CD4-positive, alpha-beta T cell treated with Interleukin-17A for 4 hours (primary cell): Measurements from ENCODE around the gene COL9A3.
A peak's percentile ranks its signal among the peaks of the same experiment; 100 is the strongest.

ENCODE experiments used
- DNase-seq: peaks from one replicate; pipeline ENCODE4 v3.0.0-alpha.2; 2020; ENCODE audit warnings: mixed read lengths

COL9A3 gene

DNA sequence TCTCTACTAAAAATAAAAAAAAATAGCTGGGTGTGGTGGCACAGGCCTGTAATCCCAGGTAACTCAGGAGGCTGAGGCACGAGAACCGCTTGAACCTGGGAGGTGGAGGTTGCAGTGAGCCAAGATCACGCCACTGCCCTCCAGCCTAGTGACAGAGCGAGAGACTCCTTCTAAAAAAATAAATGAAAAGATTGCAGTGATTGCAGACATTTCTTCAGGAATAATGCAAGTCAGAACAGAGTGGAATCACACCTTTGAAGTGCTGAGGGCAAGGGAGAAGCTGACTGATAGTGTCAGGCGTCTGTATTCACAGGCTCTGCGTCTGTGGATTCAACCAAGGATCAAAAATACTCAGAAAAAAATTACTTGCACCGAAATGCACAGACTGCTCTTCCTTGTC, 47.4 kb downstream of the COL9A3 start:
- no peak for DNase-seq

DNA sequence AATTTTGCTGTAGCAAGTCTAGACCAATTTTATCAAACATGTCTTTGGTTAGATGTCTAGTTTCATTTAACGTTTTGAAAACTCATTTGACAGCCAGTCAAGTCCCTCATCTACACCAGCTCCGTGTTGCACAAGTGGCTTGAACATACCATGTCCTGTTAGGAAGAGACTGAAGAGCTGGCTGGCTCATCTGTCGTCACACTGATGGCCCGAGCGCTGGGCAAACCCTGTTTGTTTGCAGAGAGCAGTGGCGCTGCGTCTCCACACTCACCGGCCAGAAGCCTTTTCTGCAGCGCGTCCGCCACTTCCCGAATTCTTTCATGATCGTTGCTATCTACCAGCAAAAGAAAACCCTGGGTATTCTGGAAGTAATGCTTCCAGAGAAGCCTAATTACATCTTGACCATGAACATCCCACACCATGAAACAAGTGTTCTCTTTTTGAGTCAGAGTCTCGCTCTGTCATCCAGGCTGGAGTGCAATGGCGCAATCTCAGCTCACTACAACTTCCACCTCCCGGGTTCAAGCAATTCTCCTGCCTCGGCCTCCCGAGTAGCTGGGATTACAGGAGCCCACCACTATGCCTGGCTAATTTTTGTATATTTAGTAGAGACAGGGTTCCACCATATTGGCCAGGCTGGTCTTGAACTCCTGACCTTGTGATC, 55.5 kb downstream of the COL9A3 start:
- DNase-seq: no peak

DNA sequence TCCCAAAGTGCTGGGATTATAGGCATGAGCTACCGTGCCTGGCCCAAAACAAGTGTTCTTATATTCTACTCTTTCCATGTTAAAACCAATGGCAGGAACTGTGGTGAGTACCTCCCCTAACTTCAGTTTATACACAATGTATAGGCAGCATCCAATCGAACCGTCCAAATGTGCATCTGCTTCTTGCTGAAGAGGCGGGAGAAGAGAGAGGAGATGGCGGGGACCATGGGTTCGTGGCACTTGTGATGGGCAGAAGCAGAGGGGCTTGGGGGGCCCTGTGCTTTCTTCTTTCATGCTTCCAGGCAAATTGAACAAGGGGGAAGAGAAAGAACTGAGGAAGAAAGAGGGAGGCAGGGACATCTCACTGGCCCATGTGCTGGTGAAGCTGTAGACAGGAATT, 56.0 kb downstream of the COL9A3 start:
- DNase-seq: no peak

DNA sequence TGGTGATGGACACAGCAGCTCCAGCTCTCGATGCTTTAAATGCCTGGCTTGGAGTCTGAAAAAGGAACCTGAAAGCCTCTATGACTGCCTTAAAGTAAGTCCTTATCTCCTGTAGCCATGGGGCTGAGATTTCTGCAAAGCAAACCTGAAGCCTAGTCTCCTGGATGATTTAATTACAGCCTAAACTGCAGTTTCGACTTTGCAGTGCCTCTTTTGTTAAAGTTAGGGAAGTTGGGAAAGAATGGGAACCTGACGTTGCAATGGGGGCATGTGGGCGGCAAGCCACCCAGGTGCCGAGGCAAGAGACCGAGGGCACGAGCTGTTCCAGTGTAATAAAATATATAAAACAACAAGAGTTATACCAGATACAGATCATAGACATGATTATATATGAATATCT, 56.4 kb downstream of the COL9A3 start:
- DNase-seq: no peak

DNA sequence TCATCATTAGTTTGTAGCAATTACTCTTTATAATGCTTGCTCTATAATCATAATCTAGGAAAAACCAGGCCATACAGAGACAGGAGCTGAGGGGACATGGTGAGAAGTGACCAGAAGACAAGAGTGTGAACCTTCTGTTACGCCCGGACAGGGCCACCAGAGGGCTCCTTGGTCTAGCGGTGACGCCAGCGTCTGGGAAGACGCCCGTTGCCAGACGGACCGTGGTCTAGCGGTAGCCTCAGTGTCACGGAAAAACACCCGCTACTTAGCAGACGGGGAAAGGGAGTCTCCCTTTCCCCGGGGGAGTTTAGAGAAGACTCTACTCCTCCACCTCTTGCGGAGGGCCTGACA, 56.8 kb downstream of the COL9A3 start:
- peak; percentile 46 for DNase-seq

DNA sequence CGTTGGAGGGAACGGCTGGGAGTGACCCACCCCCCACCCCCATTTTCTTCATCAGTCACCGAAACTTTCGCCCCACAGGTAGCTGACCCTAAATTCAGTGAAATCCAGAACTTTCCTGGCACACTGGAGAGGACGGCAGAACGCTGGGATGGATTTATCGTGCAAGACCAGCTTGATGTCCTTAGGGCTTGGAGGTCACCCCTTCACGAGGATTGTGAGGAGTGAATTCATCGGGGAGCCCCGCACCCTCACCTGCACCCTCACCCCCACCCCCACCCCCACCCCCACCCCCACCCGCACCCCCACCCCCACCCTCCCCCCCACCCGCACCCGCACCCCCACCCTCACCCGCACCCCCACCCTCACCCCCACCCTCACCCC, 58.1 kb downstream of the COL9A3 start:
- no peak for DNase-seq

DNA sequence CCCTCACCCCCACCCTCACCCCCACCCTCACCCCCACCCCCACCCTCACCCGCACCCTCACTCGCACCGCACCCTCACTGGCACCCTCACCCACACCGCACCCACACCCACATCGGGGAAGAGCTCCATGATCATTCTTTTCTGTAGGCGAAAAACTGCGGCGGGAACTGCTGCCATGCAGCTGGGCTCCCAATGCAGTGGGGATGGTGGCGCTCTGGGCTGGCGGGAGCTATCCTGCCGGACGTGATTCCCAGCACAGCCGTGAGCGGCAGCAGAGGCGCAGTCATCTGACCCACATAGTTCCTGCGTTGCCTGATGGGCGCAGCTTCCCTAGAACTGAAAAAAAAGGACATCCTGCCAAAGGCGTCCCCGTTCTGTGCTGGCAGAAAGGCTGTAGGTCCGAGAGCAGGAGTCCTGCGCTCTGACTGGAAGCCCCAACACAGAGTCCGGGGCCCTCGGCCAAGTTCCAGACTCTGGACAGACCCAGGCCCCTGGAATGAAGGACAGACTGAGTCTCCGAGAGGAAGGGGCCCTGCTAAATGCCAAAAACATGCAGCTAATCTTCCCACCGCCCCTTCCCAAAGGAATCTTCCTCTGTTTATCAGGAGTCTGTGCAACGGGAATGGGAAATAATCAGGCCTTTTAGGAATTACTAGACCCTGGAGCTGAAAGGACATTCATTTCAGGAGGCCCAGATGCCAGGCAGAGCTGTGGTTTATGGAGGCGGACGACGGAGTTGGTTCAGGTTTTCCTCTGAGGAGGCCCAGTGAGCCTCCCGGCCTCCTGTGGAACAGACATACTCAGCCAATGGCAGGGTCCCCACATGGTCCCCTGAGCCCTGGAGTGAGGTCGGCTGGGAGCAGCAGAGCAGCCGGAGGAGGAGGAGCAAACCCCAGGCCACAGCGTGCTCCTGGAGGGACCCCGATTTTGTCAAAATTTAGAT, 58.8 kb downstream of the COL9A3 start:
- DNase-seq: no peak

DNA sequence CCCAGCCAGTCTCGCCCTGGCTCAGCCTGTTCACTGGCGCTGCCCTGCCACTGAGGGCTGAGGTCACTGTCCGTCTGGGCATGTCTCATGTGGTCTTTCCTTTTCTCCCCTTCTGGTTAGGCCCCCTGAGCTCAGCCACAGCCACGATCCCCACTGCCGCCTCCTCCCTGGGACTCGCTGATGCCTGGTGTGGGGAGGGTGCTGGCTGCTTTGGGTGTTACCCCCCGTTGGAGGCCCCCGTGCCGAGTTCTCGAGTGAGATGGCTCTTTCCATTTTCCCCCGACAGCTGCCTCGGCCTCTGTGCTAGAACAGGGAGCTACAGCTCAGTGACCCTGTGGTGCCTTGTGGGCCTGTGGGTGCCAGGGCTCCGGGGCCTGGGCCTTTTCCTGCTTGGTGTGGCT, 59.7 kb downstream of the COL9A3 start:
- DNase-seq: no peak

DNA sequence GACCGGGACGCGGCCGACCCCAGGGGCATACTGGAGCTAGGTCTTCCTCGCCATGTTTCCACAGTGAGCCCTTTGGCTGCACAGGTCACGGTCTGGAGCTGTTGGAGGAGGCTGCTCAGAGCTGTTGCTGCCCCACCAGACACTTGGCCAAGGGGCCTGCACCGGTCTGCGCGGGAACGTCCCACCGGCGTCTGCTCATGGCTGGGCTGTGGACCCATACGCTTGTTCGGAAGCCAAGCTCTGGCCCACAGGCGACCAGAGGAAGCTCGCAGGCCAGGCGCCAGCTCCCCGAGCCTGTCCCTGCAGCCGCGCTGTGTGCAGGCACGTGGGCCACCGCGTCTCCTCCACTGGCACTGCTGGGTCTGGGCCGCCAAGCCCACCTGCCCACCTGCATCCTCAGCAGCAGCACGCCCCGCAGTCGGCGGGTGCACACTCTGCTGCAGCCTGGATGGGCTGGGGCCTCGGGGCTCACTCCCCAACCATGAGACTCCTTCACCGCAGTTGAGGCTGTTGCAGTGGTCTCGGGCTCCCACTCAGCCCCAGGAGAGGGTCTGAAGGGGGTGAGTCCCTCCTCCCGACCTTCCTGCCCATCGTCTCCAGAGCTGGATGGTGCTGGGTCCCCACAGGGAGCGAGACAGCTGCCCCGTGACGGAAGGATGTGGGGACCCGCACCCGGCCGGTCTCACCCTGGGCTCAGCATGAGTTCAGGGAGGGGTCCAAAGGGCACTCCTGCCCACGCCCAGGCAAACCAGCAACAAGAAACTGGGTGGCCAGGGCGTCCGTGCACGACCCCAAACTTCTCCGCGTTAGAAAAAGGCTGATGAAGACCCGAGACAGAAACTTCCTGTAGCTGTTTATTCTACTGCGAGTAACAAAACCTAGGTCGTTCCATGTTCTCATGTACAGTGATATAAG, 60.3 kb downstream of the COL9A3 start:
- no peak for DNase-seq

DNA sequence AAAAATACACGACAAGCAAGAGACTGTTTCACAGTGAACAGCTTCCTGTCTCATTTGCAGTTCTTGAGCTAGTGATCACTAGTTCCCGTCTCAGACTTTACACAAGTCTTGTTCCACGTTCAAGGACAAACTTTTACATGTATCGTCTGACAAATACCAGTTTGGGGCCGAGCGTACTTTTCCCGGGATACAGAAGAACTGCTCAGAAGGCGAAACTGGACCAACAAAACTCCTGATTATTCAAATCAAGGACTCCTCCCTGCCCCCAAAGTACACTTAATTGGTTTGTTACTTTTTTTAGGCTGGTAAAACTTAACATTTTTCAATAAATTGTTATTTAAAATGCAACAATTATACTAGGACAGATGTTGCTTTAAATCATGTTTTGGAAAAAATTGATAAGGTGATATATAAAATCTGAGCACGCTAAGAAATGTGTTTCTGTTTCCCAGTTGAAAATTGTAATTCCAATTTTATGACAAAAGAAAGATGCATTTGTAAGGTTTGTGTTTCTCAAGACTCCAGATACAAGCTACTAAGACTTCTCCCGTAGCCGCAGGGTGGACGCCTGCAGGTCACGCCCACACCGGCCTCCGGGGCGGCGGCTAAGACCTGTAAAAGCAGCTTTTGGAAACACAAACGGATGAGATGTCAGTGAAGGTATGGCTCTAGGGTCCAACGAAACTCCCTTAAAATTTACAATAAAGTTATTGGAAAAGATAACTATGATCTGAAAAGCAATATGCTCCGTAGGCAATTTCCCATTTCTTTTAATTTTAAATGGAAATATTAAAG, 61.6 kb downstream of the COL9A3 start:
- DNase-seq: no peak

DNA sequence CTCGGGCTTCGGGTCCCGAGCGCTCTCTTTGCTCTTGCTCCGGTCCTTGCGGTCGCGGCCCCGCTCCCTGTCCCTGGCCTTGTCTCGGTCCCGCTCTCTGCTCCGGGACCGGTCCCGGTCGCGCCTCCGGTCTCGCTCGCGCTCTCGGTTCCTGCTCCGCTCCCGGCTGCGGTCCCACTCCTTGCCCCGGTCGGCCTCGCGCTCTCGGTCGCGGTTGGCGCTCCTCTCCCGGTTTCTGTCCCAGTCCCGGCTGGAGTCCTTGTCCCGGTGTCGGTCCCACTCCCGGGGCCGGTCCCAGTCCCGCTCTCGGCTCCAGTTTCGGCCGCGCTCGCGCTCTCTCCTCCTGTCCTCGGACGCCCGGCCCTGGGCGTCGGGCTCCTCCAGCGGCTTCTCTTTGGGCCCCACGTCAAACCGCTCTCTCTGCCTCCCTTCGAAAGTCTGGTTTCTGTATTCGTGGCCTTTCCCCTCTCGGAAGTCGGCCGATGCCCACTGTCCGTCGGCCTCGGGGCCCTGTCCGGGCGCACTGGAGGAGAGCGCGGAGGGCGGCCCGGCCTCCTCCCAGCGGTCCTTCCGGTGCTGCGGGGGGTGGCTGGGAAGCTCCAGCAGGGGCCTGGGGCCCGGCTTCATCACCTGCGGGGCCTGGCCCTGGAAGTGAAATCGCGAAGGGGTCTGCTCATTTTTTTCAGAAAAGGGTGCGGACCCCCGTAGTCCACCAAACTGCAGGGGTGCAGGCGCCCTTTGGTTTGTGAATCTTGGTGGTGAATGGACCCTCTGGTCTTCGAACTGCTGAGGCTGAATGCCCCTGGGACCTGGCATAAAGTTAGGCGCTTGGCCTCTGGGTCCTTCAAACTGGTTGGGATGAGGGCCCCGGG, 62.7 kb downstream of the COL9A3 start:
- no peak for DNase-seq

DNA sequence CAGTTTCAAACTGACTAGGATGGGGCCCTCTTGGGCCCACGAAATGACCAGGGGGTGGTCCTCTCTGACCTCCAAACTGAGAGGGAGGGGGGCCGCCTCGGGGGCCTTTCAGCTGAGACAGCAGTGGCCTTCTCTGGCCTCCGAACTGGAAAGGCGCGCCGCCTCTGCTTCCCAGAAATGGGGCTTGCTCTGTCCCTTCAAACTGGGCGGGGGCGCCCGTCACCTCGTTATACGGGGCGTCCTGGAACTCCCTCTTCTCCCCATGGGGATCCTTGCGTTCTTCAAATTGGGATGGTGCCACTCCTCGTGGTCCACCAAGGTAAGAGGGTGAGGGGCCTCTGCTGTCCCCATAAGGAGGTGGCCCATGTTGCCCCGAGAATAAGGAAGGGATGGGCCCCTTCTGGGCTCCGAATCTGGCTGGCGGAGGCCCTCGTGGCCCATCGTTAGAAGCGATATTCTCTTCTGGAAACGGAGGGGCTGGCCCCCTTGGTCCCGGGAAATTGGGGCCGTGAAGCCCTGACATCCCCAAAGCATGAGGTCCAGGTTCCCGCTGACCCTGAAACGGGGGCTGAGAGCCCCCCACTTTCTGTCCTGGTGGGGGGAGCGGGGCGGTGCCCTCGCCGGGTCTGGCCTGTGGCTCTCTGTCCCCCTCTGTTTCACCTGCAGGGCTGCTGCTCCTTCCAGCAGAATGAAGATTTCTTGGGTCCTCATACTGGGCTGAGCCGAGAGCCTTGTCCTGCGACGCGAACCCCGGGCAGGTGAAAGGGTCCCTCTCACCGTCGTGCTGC, 63.5 kb downstream of the COL9A3 start:
- no peak for DNase-seq

DNA sequence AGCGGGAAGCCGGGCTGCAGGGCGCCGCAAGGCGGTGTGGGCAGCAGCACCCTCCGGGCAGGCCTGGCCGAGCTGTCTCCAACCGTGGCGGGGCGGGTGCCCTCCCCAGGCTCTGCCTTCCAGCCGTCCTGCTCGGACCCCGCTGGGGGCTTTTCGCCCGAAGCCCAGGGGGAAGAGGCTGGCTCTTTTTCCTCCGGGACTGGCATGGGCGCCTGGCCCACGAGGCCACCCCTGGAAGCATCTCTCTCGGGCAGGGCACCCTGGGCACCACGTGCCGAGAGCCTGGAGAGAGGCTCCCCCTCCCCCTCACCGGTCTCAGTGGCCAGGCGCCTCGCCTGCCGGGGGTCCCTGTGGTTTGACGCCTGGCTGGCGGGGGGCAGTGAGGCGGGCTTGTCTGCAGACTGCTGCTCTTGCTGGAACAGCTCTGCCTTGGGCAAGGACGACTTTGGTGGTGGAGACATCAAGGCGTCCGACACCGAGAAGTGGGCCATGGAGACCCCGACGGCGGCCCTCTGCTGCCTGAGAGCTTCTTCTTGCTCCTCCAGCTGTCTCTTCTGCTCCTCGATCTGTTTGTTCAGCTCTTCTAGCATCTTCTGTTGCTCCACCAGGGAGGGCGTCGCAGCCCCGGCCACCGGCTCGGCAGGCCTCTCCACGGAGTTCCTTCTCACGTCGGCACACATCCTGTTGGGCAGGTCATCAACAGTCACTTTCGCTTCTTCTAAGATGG, 64.2 kb downstream of the COL9A3 start:
- DNase-seq: no peak

DNA sequence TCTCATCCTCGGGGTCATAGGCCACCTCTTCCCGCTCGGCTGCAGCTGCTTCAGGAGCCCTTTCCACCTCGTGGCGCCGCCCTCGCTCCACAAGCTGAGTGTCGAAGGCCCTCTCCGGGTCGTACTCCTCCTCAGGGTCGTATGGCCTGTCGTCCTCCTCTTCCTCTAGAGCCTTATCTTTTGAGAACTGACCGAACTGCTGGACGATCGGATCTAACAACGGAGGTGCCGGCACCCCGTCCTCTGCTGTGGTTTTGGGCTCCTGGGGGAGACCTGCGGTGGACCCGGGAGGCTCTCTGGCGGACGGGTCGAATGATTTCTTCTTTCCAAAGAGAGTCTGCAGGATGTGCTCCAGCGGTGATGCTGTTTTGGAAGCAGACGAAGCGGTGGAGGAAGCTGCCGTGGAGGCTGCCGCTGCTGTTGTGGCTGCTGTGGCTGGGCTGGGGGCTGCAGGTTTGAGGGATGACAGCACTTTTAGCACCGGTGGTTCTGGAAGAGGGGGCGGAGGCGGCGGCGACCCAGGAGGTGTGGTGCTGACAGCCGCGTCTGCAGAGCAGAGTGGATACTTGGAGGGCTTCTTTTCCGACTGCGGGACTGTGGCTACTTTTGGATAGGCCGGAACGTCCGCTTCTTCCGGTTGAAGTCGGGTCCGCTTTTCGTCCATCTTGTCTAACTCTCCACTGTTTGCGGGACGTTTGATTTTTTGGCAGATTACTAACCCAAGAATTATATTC, 65.0 kb downstream of the COL9A3 start:
- DNase-seq: no peak

DNA sequence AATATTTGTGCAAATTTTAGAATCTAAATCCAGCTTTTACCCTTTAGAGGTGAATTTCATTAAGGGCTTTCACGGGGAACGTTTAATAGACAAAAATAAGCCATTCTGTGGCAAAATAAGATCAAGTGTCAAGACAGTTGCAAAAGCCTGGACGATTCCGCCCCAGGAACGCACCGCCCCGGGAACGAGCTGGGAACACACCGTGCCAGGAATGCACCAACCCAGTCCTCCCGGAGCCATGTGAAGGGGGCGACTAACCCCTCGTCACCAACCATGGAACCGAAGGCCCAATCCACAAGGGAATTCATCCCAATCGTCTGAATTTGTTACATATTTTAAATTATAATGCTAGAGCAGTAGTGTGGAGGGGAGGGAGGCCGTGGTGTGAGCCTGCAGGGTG, 65.6 kb downstream of the COL9A3 start:
- DNase-seq: no peak

DNA sequence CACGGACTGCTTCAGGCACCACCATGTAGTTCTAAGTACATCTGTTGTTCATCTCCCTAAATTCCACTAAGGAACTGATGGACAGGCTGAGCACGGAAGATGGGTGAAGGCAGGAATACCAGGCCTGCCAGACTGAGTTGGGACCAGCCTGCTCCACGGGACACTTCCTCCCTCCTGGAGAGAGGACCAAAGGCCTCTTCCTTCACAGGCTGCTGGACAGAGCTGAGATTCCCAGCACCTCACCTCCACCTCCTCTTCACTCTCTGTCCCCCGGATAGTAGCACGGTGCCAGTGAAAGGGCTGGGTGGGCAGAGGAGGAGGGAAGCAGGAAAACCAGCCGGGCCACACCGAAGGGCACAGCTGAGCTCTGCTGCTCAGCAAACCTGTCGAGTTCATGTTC, 67.7 kb downstream of the COL9A3 start:
- DNase-seq: no peak

DNA sequence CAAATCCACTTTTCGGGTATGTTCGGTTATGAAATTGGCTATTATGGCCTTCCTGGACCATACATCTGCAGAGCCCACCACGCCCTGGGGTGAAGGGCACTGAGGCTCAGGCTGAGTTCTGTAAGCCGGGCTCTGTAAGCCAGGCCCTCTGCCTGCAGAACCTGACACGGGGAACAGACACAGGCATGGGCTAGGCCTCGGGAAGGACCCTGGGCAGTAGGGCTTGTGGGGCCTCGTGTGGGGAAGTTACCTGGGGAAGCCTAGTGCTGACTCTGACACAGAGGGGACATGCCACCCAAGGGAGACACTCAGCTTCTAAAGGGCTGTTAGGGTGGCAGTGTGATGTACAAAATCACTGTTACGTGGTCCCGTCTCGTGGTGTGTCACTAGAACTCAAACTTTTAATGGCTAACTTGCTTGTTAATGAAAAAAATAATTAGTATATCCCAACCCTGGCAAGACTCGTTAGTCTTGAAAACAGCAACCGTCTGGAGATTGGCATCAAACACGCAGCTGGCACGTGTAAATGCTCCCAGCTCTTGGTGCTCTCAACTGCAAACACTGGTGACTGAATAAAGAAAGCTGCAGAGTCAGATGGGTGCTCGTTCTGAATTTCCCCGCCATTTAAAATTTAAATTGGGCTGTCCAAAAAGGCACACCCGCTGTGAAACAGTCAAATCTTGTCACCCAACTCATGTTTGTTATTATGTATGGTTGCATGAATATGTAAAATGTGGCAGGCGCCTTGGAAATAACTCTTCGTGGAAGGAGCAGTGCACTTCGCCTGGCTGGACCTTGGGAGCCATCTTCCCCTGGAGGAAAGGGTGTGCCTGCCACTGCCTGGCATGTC, 68.4 kb downstream of the COL9A3 start:
- no peak for DNase-seq
